WERI-Rb-1 (cell line): Measurements from ENCODE around the gene INTS3.

ENCODE experiments used
- DNase-seq: peaks from one replicate; pipeline ENCODE4 v3.0.0-alpha.2; 2020
- H3K27ac ChIP-seq: fragments of 250-450 bp; sonication (Bioruptor Pico); 2 replicates; pipeline ENCODE4 v1.5.1; 2020; ENCODE audit warnings: mild to moderate bottlenecking, moderate library complexity
- H3K27me3 ChIP-seq: fragments of 250-450 bp; sonication (Bioruptor Pico); 2 replicates; pipeline ENCODE4 v1.5.1; 2021; ENCODE audit warnings: mild to moderate bottlenecking, low read depth, moderate library complexity; ENCODE audit not compliant: insufficient read depth, severe bottlenecking
- H3K36me3 ChIP-seq: fragments of 250-450 bp; sonication (Bioruptor Pico); 2 replicates; pipeline ENCODE4 v1.5.1; 2020; ENCODE audit warnings: mild to moderate bottlenecking, moderate library complexity
- H3K4me3 ChIP-seq: 2 replicates; pipeline ENCODE4 v1.5.1; 2011; ENCODE audit warnings: low read depth, mild to moderate bottlenecking, control low read depth, low read length
- H3K9me3 ChIP-seq: fragments of 250-450 bp; sonication (Bioruptor Pico); 2 replicates; pipeline ENCODE4 v1.5.1; 2021; ENCODE audit warnings: mild to moderate bottlenecking, moderate library complexity; ENCODE audit not compliant: severe bottlenecking
- TF ChIP-seq, protein P1 (sequence below): IDR thresholded peaks from 2 replicates; pipeline ENCODE4 v1.5.1; 2011; ENCODE audit warnings: low read depth, mild to moderate bottlenecking, control low read depth, inconsistent platforms, low read length

INTS3 gene

DNA sequence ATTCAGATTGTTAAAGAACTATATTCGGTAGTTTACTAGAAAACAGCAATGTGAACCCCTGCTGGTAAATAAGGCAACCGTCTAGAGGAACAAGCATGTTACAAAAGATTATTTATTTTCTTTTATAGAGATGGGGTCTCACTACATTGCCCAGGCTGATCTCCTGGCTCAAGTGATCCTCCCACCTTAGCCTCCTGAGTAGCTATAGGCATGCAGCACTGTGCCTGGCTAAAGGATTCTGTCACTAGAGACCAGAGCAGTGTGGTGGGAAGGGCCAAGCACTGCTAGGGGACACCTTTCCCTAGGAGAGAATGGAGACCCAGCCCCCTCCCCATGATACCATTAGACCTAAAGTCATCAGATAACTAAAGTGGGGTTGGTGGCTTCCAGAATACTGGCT, 76.3 kb downstream of the INTS3 start:
- H3K27me3 ChIP-seq: no peaks in the 10 kb centered on the region
- TF ChIP-seq, protein P1, sequence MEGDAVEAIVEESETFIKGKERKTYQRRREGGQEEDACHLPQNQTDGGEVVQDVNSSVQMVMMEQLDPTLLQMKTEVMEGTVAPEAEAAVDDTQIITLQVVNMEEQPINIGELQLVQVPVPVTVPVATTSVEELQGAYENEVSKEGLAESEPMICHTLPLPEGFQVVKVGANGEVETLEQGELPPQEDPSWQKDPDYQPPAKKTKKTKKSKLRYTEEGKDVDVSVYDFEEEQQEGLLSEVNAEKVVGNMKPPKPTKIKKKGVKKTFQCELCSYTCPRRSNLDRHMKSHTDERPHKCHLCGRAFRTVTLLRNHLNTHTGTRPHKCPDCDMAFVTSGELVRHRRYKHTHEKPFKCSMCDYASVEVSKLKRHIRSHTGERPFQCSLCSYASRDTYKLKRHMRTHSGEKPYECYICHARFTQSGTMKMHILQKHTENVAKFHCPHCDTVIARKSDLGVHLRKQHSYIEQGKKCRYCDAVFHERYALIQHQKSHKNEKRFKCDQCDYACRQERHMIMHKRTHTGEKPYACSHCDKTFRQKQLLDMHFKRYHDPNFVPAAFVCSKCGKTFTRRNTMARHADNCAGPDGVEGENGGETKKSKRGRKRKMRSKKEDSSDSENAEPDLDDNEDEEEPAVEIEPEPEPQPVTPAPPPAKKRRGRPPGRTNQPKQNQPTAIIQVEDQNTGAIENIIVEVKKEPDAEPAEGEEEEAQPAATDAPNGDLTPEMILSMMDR: no peak
- peaks cover 48% of the 10 kb centered on the region for H3K36me3 ChIP-seq
- no peak overlapping the region for H3K4me3 ChIP-seq
- DNase-seq: no peak
- H3K27ac ChIP-seq: no peak overlapping the region
- H3K9me3 ChIP-seq: no peaks in the 10 kb centered on the region

DNA sequence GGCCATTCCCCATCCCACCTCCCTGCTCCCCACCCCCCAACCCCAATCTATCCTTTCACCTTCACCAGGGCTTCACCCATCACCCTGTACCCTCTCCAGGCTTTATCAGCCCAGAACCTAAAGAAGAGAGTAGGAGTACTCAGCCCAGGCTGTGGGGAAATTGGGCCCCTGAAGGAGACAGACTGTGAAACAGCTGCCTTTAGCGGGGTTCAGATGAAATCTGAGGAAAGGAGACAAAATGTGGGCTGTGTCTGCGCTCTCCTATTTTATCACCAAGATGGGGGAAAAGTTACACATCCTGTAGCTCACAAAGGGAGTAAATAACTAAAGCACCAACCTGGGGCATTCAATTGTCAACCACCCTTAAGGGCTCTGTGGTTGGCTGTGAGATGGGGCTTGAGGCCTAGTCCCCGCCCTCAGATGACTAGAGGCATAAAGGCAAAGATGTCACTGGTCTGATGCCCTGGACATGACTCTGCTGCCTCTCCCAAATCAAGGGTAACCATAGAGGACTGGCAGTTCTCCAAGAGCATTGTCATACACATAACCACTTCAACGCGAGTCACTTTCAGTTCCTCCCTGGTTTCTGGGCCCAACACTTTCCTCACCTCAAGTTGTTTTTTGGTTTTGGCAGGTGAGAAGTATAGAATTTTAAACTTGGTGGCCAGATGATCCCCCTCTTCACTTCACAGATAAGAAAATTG, 77.3 kb downstream of the INTS3 start:
- Histone ChIP-seq H3K36me3 (peaks cover 58% of the 10 kb centered on the region), H3K27ac (no peak overlapping the region), H3K9me3 (no peaks in the 10 kb centered on the region), H3K27me3 (no peaks in the 10 kb centered on the region), H3K4me3 (no peak overlapping the region)
- TF ChIP-seq, protein P1: no peak
- no peak for DNase-seq

DNA sequence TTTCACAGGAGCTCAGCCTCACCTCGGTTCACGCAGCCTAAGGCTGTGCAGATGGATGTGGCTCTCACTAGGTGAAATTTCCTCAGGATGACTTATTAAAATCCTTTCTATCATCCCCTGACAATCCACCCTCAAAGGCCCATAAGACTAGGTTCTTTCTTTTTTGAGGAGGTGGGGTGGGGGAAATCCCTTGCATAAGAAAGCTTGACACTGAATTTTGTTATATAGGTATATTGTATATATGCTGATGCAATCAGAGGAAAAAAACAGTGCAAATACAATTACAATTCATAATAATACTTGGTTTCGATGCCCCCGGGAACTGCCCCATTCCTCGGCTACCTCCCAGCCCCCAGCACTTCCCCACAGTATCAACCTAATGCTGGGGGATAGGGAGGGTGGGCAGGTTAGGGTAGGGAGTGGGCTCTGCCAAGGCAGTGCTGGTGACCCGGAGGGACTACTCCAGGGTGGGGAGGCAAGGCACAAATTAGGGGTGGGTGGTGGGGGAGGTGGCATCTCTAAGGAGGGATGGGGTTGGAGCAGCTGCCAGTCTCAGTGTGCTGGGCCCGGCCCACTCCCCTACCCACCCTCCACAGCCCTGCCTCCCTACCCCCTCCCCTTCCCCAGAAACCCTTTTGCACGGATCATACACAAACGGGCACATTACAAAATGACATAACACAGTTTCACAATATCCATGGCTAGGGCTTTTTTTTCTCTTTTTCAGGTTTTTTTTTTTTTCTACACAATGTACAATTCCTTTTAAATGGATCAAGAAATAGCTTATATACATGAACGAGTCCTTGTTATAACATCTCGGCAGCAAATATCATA, 78.3 kb downstream of the INTS3 start:
- TF ChIP-seq, protein P1: no peak
- no peaks in the 10 kb centered on the region for H3K27me3 ChIP-seq
- H3K36me3 ChIP-seq: peaks cover 67% of the 10 kb centered on the region
- no peaks in the 10 kb centered on the region for H3K9me3 ChIP-seq
- H3K27ac ChIP-seq: no peak overlapping the region
- H3K4me3 ChIP-seq: no peak overlapping the region
- DNase-seq: no peak

DNA sequence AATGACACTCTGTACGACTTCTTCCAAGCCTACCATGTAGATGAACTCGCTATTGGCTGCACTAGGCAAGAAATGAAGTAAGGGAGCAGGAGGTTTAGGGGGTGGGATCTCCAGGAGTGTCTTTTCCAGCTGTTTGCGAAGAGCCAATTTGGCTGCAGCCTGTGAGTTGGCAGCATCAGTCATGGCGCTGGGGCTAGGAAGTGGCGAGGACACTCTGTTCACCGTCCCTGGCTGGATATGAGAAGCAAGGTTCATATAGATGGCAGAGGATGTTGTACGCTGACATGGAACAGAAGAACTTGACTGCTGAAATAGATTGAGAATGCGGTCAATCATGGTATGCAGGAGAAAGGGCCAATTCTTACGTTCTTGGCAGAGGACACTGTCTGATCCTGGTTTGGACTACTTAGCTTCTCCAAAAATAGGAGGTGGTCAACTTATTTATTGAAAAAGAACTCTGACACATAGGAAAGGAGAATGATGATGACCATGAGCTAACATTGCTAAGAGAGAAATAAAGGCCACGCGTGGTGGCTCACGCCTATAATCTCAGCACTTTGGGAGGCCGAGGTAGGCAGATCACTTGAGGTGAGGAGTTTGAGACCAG, 88.5 kb downstream of the INTS3 start:
- no peak overlapping the region for H3K27ac ChIP-seq
- no peaks in the 10 kb centered on the region for H3K9me3 ChIP-seq
- H3K4me3 ChIP-seq: no peak overlapping the region
- DNase-seq: no peak
- TF ChIP-seq, protein P1: no peak
- no peaks in the 10 kb centered on the region for H3K27me3 ChIP-seq
- H3K36me3 ChIP-seq: peaks cover 83% of the 10 kb centered on the region

DNA sequence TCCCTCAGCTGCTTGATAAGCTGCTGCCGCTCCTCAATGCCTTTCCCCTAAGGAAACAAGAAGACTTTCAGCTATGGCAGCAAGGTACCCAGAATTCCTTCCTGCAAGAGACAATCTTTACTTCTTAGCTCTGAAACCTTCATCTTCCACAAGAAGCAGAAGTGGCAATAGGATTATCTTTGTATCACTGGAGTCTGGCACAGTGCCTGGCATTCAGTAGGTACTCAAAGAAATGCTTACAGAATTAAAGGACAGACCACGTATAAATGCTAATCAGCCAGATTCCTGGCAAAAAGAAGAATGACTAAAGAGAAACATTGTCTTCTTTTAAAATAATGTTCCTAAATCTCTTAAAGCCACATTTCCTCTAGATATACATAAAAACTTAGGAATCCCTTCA, 91.0 kb downstream of the INTS3 start:
- Histone ChIP-seq H3K36me3 (peaks cover 71% of the 10 kb centered on the region), H3K9me3 (no peaks in the 10 kb centered on the region), H3K27me3 (no peaks in the 10 kb centered on the region), H3K4me3 (no peak overlapping the region), H3K27ac (no peak overlapping the region)
- TF ChIP-seq, protein P1: no peak
- DNase-seq: no peak
